ENCODE measurements around the gene CRKL. TPM values are rescaled to one million over a fixed set of nuclear protein-coding genes. Genes with fewer than 3 reads are reported as not detected.
"Not testable (repeated sequence)": the region's sequence is repeated elsewhere in the genome, so short reads cannot be mapped to it uniquely, and the experiment has no call there.

CRKL gene
- total RNA-seq, 3 donors from 2014 or later = 36.8 to 46.5 (median 42.3) TPM

DNA sequence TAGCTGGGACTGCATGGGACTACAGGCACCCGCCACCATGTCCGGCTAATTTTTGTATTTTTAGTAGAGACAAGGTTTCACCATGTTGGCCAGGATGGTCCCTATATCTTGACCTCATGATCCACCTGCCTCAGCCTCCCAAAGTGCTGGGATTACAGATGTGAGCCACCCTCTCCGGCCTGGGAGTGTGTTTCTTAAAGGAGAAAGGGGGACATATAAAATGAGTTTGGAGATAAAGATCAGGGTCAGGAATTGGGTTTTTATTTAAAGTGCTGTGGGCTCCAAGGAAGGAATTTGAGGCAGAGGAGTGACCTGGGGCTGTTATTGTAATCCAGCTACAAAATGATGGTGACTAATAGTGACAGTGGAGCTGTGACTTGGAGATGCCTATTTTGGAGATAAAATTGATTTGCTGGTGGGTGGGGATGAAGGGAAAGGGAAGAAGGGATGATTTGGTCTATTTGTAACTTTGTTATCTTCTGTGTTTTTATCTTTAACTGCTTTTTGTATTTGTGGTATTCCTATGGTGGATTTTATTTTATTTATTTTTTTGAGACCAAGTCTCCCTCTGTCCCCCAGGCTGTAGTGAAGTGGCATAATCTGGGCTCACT lies 5.0 kb downstream of the CRKL start:
- no peak for DNase-seq (ENCODE audit: low spot score in 2 of 2)
- Histone ChIP-seq H3K27ac (no peak overlapping the region), H3K4me1 (peaks cover 0 to 14% of the 10 kb centered on the region in 2 donors), H3K9me3 (no peaks in the 10 kb centered on the region), H3K36me3 (no peaks in the 10 kb centered on the region), H3K27me3 (no peaks in the 10 kb centered on the region), H3K4me3 (no peak overlapping the region)
- intact Hi-C loops (cut with DNase I; ENCODE audit: low total_unique reads) = no loop called here
- TF ChIP-seq, protein P1, sequence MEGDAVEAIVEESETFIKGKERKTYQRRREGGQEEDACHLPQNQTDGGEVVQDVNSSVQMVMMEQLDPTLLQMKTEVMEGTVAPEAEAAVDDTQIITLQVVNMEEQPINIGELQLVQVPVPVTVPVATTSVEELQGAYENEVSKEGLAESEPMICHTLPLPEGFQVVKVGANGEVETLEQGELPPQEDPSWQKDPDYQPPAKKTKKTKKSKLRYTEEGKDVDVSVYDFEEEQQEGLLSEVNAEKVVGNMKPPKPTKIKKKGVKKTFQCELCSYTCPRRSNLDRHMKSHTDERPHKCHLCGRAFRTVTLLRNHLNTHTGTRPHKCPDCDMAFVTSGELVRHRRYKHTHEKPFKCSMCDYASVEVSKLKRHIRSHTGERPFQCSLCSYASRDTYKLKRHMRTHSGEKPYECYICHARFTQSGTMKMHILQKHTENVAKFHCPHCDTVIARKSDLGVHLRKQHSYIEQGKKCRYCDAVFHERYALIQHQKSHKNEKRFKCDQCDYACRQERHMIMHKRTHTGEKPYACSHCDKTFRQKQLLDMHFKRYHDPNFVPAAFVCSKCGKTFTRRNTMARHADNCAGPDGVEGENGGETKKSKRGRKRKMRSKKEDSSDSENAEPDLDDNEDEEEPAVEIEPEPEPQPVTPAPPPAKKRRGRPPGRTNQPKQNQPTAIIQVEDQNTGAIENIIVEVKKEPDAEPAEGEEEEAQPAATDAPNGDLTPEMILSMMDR (IDR thresholded peaks at IDR 0.05) = no peak
- TF ChIP-seq POLR2AphosphoS5 (IDR thresholded peaks at IDR 0.05) = no peak
- no peak for TF ChIP-seq POLR2A (IDR thresholded peaks at IDR 0.05)

DNA sequence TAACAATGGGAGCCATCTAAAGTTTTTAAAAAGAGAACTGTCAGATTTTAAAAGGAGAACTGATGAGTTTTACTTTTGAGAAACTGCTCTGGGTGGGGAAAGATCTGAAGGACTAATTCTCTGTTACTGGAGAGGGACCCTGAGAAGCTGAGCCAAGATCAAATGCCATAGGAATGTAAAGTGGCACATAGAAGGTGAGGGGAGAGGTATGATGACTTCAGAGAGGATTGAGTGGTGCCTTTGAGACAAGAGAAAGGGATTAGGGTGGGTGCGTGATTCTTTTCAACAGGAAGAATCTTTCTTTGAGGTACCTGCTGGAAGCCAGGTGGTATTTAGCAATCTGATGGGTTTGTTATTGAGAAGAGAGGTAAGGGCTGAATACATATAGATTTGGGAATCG lies 9.0 kb downstream of the CRKL start:
- H3K4me1 ChIP-seq = peaks cover 0 to 9% of the 10 kb centered on the region in 2 donors
- H3K27ac ChIP-seq = no peak overlapping the region

DNA sequence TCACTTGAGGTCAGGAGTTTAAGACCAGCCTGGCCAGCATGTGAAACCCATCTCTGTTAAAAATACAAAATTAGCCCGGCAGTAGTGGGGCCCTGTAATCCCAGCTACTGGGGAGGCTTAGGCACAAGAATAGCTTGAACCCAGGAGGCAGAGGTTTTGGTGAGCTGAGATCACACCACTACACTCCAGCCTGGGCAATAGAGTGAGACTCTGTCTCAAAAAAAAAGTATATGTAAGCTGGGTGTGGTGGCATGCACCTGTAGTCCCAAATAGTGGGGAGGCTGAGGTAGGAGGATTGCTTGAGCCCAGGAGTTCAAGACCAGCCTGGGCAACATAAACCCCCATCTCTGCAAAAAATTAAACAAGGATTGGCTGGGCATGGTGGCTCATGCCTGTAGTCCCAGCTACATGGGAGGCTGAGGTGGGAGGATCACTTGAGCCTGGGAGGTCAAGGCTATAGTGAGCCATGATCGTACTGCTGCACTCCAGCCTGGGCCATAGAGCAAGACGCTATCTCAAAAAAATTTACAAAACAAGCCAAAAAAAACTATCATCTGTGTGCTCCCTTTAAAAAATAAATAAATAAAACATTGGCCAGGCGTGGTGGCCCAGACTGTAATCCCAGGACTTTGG lies 10.8 kb downstream of the CRKL start:
- intact Hi-C loops (cut with DNase I; ENCODE audit: low total_unique reads) = no loop called here
- Histone ChIP-seq H3K27ac (no peak overlapping the region), H3K9me3 (no peaks in the 10 kb centered on the region), H3K4me1 (no peaks in the 10 kb centered on the region), H3K4me3 (no peak overlapping the region), H3K27me3 (no peaks in the 10 kb centered on the region), H3K36me3 (no peaks in the 10 kb centered on the region)
- TF ChIP-seq, protein P1 (IDR thresholded peaks at IDR 0.05) = no peak
- TF ChIP-seq POLR2A (IDR thresholded peaks at IDR 0.05) = no peak
- TF ChIP-seq POLR2AphosphoS5 (IDR thresholded peaks at IDR 0.05) = no peak
- DNase-seq (ENCODE audit: low spot score in 2 of 2) = no peak

More for the DNA sequence above, 9.0 kb downstream of the CRKL start:
- DNase-seq (ENCODE audit: low spot score in 2 of 2) = no peak
- TF ChIP-seq, protein P1 (IDR thresholded peaks at IDR 0.05) = no peak
- TF ChIP-seq POLR2AphosphoS5 (IDR thresholded peaks at IDR 0.05) (no peak), POLR2A (IDR thresholded peaks at IDR 0.05) (no peak)
- H3K36me3 ChIP-seq = no peaks in the 10 kb centered on the region
- intact Hi-C loops (cut with DNase I; ENCODE audit: low total_unique reads) = no loop called here
- H3K4me3 ChIP-seq = no peak overlapping the region
- H3K27me3 ChIP-seq = no peaks in the 10 kb centered on the region
- no peaks in the 10 kb centered on the region for H3K9me3 ChIP-seq

DNA sequence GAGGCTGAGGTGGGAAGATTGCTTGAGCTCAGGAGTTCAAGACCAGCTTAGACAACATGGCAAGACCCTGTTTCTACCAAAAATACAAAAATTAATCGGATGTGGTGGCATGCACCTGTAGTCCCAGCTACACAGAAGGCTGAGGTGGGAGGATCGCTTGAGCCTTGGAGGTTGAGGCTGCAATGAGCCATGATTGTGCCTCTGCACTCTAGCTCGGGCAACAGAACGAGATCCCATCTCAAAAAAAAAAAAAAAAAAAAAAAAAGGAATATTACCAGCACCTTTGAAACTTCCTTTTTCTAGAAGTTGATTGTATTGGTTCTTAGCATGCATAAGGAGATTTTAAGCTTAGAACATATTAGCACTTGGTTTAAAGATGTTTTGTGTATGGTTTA lies 11.4 kb downstream of the CRKL start:
- DNase-seq (ENCODE audit: low spot score in 2 of 2) = no peak
- TF ChIP-seq POLR2AphosphoS5 (IDR thresholded peaks at IDR 0.05) = no peak
- no peak for TF ChIP-seq POLR2A (IDR thresholded peaks at IDR 0.05)
- TF ChIP-seq, protein P1 (IDR thresholded peaks at IDR 0.05) = no peak
- H3K27me3 ChIP-seq = no peaks in the 10 kb centered on the region

DNA sequence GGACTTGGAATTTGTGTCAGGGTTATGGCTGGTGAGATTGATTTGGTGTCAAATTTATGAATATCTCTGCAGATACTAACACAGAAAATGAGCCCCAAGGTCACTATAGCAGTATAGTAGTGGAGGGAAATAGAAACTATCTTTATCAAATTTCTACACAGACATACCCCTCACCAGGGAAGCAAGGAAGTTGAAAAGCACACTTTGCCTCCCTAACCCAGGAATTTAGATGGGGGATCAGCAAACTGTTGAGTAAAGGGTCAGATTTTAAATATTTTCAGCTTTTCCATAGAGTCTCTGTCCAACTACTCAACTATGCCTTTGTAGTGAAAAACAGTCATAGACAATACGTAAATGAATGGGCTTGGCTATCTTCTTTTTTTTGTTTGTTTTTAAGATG lies 12.8 kb downstream of the CRKL start:
- Histone ChIP-seq H3K9me3 (no peaks in the 10 kb centered on the region), H3K27me3 (no peaks in the 10 kb centered on the region), H3K27ac (no peak overlapping the region), H3K4me1 (no peaks in the 10 kb centered on the region), H3K4me3 (no peak overlapping the region), H3K36me3 (no peaks in the 10 kb centered on the region)
- intact Hi-C loops (cut with DNase I; ENCODE audit: low total_unique reads) = no loop called here
- TF ChIP-seq POLR2A (IDR thresholded peaks at IDR 0.05) (no peak), POLR2AphosphoS5 (IDR thresholded peaks at IDR 0.05) (no peak)
- TF ChIP-seq, protein P1 (IDR thresholded peaks at IDR 0.05) = no peak
- DNase-seq (ENCODE audit: low spot score in 2 of 2) = no peak

More for the DNA sequence above, 11.4 kb downstream of the CRKL start:
- H3K4me3 ChIP-seq = no peak overlapping the region
- no peak overlapping the region for H3K27ac ChIP-seq
- H3K9me3 ChIP-seq = no peaks in the 10 kb centered on the region
- H3K4me1 ChIP-seq = no peaks in the 10 kb centered on the region
- intact Hi-C loops (cut with DNase I; ENCODE audit: low total_unique reads) = no loop called here
- H3K36me3 ChIP-seq = no peaks in the 10 kb centered on the region

DNA sequence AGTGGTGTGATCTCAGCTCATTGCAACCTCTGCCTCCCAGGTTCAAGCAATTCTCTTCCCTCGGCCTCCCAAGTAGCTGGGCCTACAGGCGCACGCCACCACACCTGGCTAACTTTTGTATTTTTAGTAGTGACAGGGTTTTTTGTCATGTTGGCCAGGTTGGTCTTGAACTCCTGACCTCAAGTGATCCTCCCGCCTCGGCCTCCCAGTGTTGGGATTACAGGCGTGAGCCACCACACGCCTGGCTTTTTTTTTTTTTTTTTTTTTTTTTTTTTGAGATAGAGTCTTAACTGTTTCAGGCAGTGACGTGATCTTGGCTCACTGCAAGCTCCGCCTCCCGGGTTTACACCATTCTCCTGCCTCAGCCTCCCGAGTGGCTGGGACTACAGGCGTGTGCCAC lies 13.2 kb downstream of the CRKL start:
- H3K4me3 ChIP-seq; H3K9me3 ChIP-seq; H3K36me3 ChIP-seq; DNase-seq (ENCODE audit: low spot score in 2 of 2); H3K4me1 ChIP-seq; H3K27ac ChIP-seq; intact Hi-C loops (cut with DNase I; ENCODE audit: low total_unique reads); H3K27me3 ChIP-seq: not testable (repeated sequence)
